T47D (cell line): Measurements from ENCODE around the gene USP30.
"Not testable (repeated sequence)": the region's sequence is repeated elsewhere in the genome, so short reads cannot be mapped to it uniquely, and the experiment has no call there.

ENCODE experiments used
- DNase-seq, 2 experiments: peaks; one replicate each; pipeline versions ENCODE4 v3.0.0 to v3.0.0-alpha.2; 2011 to 2012; ENCODE audit warnings: low read depth in 1 of 2, low spot score in 1 of 2
- JUND ChIP-seq: IDR thresholded peaks from 2 replicates; pipeline ENCODE4 v1.6.1; 2012; ENCODE audit warnings: low read depth
- in situ Hi-C: cut with HindIII; loops from 2 replicates; pipeline ENCODE4 v1.10.0; 2016; ENCODE audit warnings: low sequenced_read_pairs, low pct_unique_long_range_greater_than_20kb

The USP30 gene, protein sequence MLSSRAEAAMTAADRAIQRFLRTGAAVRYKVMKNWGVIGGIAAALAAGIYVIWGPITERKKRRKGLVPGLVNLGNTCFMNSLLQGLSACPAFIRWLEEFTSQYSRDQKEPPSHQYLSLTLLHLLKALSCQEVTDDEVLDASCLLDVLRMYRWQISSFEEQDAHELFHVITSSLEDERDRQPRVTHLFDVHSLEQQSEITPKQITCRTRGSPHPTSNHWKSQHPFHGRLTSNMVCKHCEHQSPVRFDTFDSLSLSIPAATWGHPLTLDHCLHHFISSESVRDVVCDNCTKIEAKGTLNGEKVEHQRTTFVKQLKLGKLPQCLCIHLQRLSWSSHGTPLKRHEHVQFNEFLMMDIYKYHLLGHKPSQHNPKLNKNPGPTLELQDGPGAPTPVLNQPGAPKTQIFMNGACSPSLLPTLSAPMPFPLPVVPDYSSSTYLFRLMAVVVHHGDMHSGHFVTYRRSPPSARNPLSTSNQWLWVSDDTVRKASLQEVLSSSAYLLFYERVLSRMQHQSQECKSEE

GRCh38 chr12:109052414-109053323 is at the start of gene USP30:
Gene USP30, plus strand, starts transcription at chr12:109052576. Its CDS starts 103 bp downstream, at chr12:109052679.
- in situ Hi-C loops: no loop called here
- DNase-seq: peak; percentile 89 to 94
- no peak for TF ChIP-seq JUND

DNA sequence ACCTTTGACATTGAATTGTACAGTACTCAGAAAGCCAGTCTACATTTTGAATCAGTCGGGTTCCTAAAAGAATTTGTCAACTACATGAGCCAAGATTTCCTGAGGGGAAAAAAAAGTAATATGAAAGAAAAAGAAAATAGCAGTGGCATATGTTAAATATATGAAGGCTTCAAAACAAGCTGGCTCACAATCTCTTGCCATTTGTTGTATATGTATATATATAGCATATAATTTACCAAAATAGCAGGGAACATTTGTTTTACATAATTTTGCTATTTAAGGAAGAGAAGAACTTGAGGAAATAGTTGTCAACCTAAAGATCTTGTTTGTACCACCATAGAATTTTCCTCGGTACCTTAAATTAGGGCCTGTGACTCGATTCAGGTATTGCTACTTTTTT is 48.4 kb upstream of the USP30 start:
- TF ChIP-seq JUND: no peak
- no peak for DNase-seq
- in situ Hi-C loops: no loop called here

GRCh38 chr12:109009766-109010165 is 42.6 kb upstream of the USP30 start:
- no peak for TF ChIP-seq JUND
- no peak for DNase-seq
- in situ Hi-C loops: no loop called here

DNA sequence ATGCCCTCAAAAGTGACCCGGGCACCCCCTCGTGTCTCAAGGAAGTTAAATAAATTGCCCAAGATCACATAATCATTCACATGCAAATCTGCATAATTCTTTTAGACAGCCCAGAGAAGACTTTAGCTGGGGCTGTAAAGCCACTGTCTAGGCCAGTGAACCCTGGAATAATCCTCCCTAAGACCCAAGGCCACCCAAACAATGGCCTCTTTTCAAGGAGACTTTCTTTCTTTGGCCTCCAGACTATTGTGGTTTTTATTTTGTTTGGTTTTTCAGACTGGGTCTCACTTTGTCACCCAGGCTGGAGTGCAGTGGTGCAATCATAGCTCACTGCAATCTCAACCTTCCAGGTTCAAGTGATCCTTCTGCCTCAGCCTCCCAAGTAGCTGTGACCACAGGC is 42.1 kb upstream of the USP30 start:
- no peak for DNase-seq
- no peak for TF ChIP-seq JUND
- in situ Hi-C loops: no loop called here

DNA sequence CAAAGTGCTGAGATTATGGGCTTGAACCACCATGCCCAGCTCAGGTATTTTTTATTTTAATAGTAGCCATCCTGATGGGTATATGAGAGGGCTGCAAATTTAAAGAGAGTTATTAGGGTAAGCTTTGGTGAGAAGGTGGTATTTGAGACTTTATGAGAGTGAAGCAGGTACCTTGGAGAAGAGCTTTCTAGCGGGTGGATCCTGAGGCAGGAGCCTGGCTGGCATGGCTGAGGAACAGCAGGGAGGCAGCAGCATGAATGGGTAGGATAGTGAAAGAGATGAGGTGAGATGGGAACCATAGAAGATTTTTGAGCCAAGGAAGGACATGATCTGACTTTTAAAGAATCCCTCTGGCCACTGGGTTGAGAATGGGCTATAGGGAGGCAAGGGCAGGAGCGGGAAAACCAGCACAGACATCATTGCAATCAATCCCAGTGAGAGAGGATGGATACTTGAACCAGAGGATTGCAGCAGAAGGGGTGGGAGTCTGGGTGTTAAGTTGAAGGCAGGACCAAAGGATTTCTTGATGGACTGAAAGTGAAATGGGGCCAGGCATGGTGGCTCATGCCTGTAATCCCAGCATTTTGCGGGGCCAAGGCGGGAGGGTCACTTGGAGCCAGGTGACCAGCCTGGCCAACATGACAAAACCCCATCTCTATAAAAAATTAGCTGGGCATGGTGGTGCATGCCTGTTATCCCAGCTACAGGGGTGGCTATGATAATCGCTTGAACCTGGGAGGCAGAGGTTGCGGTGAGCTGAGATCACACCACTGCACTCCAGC is 37.2 kb upstream of the USP30 start:
- DNase-seq: no peak
- no peak for TF ChIP-seq JUND
- in situ Hi-C loops: no loop called here

DNA sequence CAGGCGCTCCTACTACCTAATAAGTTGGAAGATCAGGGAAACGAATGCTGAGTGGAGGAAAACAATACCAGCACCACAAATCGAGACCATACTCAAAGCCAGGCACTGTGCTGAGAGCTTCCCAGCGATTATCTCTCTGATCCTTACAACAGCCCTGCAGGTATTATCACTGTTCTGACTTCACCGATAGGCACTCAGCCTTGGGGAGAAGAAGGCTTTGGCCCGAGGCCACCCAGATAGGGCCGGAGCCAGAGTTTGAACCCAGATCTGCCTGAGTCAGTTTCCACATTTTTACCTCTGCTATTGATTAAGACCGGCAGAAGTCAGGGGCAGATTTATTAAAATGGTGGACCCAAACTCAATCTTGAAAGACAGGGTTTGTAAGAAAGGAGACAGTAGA is 36.4 kb upstream of the USP30 start:
- TF ChIP-seq JUND: no peak
- DNase-seq: no peak
- in situ Hi-C loops: no loop called here

GRCh38 chr12:109016978-109017377 is 35.4 kb upstream of the USP30 start:
- no peak for DNase-seq
- in situ Hi-C loops: no loop called here
- TF ChIP-seq JUND: no peak

- in situ Hi-C loops: no loop called here
- TF ChIP-seq JUND: no peak
- no peak for DNase-seq
These were observed 34.1 kb upstream of the USP30 start for GRCh38 chr12:109018296-109018695.

DNA sequence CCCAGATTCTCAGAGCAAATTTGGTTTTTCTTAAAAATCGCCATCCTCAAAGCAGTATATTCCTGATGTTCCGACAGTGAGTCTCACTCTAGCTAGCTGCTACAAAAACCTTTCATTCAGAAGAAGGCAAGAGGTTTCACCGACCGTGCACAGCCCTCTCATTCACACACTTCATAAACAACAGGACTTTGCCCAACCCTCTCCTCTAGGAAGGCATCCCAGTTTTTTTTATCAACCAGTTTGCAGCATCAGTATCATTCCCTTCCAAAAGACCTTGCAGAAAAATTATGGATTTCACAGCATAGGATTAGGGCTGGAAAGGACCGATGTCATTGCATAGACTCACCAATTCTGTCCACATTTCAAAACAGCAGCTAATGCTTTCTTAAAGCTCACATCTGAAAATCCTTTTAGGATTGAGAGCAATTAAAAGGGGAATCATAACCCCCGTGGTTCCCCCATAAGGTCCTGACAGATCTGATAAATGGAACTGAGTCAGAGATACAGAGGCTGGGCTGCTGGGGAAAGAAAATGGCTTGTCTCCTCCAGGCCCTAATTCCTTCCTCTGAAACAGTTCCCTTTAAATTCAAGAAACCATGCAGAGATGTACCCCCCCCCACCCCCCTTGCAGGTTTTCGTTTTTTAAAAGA is 32.1 kb upstream of the USP30 start:
- in situ Hi-C loops: no loop called here
- DNase-seq: no peak
- no peak for TF ChIP-seq JUND

GRCh38 chr12:109020796-109021380 is 31.5 kb upstream of the USP30 start, which contains the start of gene SVOP:
Gene SVOP, minus strand, starts transcription at chr12:109021068. Its CDS starts 200 bp downstream, at chr12:109020868.
- peak; percentile 77 to 94 for DNase-seq
- TF ChIP-seq JUND: no peak
- in situ Hi-C loops: no loop called here

DNA sequence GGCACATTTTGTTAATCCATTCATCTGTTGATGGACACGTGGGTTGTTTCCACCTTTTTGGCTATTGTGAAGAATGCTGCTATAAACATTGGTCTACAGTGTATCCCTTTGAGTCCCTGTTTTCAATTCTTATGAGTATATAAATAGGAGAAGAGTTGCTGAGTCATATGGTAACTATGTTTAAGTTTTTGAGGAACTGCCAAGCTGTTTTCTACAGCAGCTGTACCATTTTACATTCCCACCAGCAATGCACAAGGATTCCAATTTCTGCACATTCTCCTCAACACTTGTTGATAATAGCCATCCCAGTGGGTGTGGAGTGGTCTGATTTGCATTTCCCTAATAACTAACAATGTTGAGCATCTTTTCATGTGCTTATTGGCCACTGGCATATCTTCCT is 24.6 kb upstream of the USP30 start:
- in situ Hi-C loops: no loop called here
- no peak for TF ChIP-seq JUND
- DNase-seq: no peak

GRCh38 chr12:109028624-109029023 is 23.8 kb upstream of the USP30 start:
- DNase-seq, in situ Hi-C loops: not testable (repeated sequence)
